PC-9 (cell line): ENCODE data around the gene LYZL2. TPM values are rescaled to one million over a fixed set of nuclear protein-coding genes. Genes with fewer than 3 reads are reported as not detected.

Experiments
- BruUV-seq: library from RNA; stranded (reverse); fragments of 400-500 nt; replicated peaks from 2 replicates; lab custom pipeline; 2021; lab: Mats Ljungman, UMichigan
- CTCF ChIA-PET: fragments of 300-600 bp; sonication (Branson Sonifier 250); formaldehyde crosslinking; loops from one replicate; lab custom pipeline; 2022; ENCODE audit warnings: antibody characterized with exemption; lab: Charles Lee
- POLR2A ChIA-PET: fragments of 300-600 bp; sonication (Branson Sonifier 250); formaldehyde crosslinking; loops from one replicate; lab custom pipeline; 2022; ENCODE audit warnings: antibody characterized with exemption; ENCODE audit not compliant: unreplicated experiment; lab: Charles Lee
- DNase-seq, 2 experiments: peaks; one replicate each; pipeline versions ENCODE4 v3.0.0 to v3.0.0-alpha.2; 2015 to 2022; ENCODE audit warnings: mixed read lengths in 1 of 2
- H2AFZ ChIP-seq: fragments of 200-600 bp; sonication (generic); 2 replicates; pipeline ENCODE4 v1.8.1; 2017; ENCODE audit warnings: antibody characterized with exemption
- H3F3A ChIP-seq: fragments of 200-600 bp; sonication (generic); 2 replicates; pipeline ENCODE4 v1.8.1; 2017; ENCODE audit warnings: antibody characterized with exemption, mild to moderate bottlenecking, low read depth; ENCODE audit not compliant: insufficient read depth
- H3K27ac ChIP-seq: fragments of 200-600 bp; sonication (generic); 2 replicates; pipeline ENCODE4 v1.6.1; 2016; ENCODE audit warnings: mixed run types
- H3K27me3 ChIP-seq: fragments of 200-600 bp; sonication (generic); 2 replicates; pipeline ENCODE4 v1.6.1; 2016; ENCODE audit warnings: low read depth, mixed run types; ENCODE audit not compliant: insufficient read depth
- H3K36me3 ChIP-seq: fragments of 200-600 bp; sonication (generic); 2 replicates; pipeline ENCODE4 v1.6.1; 2016; ENCODE audit warnings: low read depth, mixed run types
- H3K4me1 ChIP-seq: fragments of 200-600 bp; sonication (generic); replicated peaks from 2 replicates; pipeline ENCODE4 v1.6.1; 2016; ENCODE audit warnings: mixed run types; ENCODE audit not compliant: insufficient read depth
- H3K4me2 ChIP-seq: fragments of 200-600 bp; sonication (generic); 2 replicates; pipeline ENCODE4 v1.6.1; 2017; ENCODE audit warnings: mixed run types
- H3K4me3 ChIP-seq: fragments of 200-600 bp; sonication (generic); 2 replicates; pipeline ENCODE4 v1.6.1; 2016; ENCODE audit warnings: mixed run types
- H3K79me2 ChIP-seq: fragments of 200-600 bp; sonication (generic); 2 replicates; pipeline ENCODE4 v1.6.1; 2017; ENCODE audit warnings: low read depth, mixed run types
- H3K9me2 ChIP-seq: fragments of 200-600 bp; sonication (generic); 2 replicates; pipeline ENCODE4 v1.8.1; 2017; ENCODE audit warnings: mild to moderate bottlenecking; ENCODE audit not compliant: insufficient read depth
- H3K9me3 ChIP-seq: fragments of 200-600 bp; sonication (generic); 2 replicates; pipeline ENCODE4 v1.8.1; 2016; ENCODE audit warnings: low read depth; ENCODE audit not compliant: insufficient read depth
- H4K20me1 ChIP-seq: fragments of 200-600 bp; sonication (generic); 2 replicates; pipeline ENCODE4 v1.8.1; 2017; ENCODE audit not compliant: insufficient read depth
- EZH2 ChIP-seq: fragments of 200-600 bp; sonication (generic); IDR thresholded peaks from 2 replicates; pipeline ENCODE4 v1.8.0; 2017; ENCODE audit warnings: antibody characterized with exemption, low read depth
- intact Hi-C: fragments of 100-400 bp; cut with micrococcal nuclease; formaldehyde crosslinking; loops from one replicate; pipeline ENCODE4 v1.10.0; 2022; ENCODE audit not compliant: unreplicated experiment
- total RNA-seq: library from RNA; stranded (reverse); gene quantifications from 2 replicates; pipeline ENCODE4 v1.2.3, GENCODE V29; 2021
- TF ChIP-seq, protein P1 (sequence below): fragments of 200-600 bp; sonication (generic); conservative IDR thresholded peaks from 2 replicates; pipeline ENCODE4 v1.6.1; 2017; ENCODE audit warnings: mixed run types, antibody characterized with exemption, mild to moderate bottlenecking, moderate library complexity

The LYZL2 gene
- total RNA-seq, 1 experiment from 2014 or later, result not detected

DNA sequence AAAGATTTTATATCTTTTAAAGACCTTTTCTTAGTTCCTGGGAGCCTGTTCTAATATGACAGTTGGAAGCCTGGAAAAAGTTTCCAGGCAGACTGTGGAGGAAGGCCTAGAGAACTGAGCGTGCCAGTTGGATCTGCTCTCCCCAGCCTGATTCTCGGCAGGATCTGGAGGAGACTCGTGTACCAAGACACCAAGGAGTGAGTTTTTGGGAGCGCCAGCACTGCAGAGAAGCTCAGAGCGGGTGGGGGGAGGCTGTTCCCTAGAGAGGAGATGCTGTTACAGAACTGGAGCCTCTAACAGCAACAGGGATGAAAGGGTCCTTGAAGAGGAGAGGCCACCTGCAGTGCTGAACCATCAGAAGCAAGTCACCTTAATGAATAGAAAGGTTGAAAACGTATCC lies 52.9 kb downstream of the LYZL2 start:
- H3K27ac ChIP-seq, result no peak overlapping the region
- TF ChIP-seq, protein P1, sequence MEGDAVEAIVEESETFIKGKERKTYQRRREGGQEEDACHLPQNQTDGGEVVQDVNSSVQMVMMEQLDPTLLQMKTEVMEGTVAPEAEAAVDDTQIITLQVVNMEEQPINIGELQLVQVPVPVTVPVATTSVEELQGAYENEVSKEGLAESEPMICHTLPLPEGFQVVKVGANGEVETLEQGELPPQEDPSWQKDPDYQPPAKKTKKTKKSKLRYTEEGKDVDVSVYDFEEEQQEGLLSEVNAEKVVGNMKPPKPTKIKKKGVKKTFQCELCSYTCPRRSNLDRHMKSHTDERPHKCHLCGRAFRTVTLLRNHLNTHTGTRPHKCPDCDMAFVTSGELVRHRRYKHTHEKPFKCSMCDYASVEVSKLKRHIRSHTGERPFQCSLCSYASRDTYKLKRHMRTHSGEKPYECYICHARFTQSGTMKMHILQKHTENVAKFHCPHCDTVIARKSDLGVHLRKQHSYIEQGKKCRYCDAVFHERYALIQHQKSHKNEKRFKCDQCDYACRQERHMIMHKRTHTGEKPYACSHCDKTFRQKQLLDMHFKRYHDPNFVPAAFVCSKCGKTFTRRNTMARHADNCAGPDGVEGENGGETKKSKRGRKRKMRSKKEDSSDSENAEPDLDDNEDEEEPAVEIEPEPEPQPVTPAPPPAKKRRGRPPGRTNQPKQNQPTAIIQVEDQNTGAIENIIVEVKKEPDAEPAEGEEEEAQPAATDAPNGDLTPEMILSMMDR, result no peak
- no peak for TF ChIP-seq EZH2
- CTCF ChIA-PET, result no interaction called here
- H3K4me3 ChIP-seq, result no peak overlapping the region
- POLR2A ChIA-PET, result no interaction called here
- H2AFZ ChIP-seq, result no peak overlapping the region
- no peaks in the 10 kb centered on the region for H3K9me2 ChIP-seq
- intact Hi-C loops, result no loop called here
- H3K9me3 ChIP-seq, result no peaks in the 10 kb centered on the region
- no peak for DNase-seq
- BruUV-seq, result no TSS peak
- H3K4me1 ChIP-seq, result no peaks in the 10 kb centered on the region; the same call in 1 of the 2 replicates
- no peaks in the 10 kb centered on the region for H3K27me3 ChIP-seq
- H3K36me3 ChIP-seq, result no peaks in the 10 kb centered on the region
- no peak overlapping the region for H3K4me2 ChIP-seq
- H3K79me2 ChIP-seq, result no peaks in the 10 kb centered on the region
- no peaks in the 10 kb centered on the region for H3F3A ChIP-seq
- no peaks in the 10 kb centered on the region for H4K20me1 ChIP-seq

DNA sequence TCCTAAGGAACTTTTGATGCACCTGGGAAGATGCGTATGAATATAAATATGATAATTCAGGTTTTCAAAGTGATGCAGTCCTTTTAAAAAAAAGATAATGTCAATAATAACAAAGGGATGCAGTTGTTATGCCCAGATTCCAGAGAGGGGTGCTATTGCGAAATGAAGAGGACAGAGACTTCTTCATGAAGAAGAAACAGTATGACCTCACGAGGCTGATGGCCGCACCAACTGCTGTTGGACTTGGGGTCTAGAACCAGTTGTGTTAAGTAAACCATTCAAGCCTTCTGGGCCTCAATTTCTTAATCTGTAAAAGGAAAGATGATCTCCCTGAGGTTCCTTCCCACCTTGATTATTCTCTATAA lies 55.1 kb downstream of the LYZL2 start:
- intact Hi-C loops, result no loop called here
- H3K27me3 ChIP-seq, result no peaks in the 10 kb centered on the region
- no peaks in the 10 kb centered on the region for H3F3A ChIP-seq
- H3K36me3 ChIP-seq, result no peaks in the 10 kb centered on the region
- no peaks in the 10 kb centered on the region for H4K20me1 ChIP-seq
- H3K4me1 ChIP-seq, result no peaks in the 10 kb centered on the region; the same call in 1 of the 2 replicates
- H3K9me2 ChIP-seq, result no peaks in the 10 kb centered on the region
- BruUV-seq, result no TSS peak
- no peaks in the 10 kb centered on the region for H3K9me3 ChIP-seq
- H3K27ac ChIP-seq, result no peak overlapping the region
- no peak overlapping the region for H3K4me2 ChIP-seq
- H2AFZ ChIP-seq, result no peak overlapping the region
- DNase-seq, result no peak
- H3K79me2 ChIP-seq, result no peaks in the 10 kb centered on the region
- ChIA-PET POLR2A (no interaction called here), CTCF (no interaction called here)
- TF ChIP-seq, protein P1, result no peak
- no peak for TF ChIP-seq EZH2
- no peak overlapping the region for H3K4me3 ChIP-seq

DNA sequence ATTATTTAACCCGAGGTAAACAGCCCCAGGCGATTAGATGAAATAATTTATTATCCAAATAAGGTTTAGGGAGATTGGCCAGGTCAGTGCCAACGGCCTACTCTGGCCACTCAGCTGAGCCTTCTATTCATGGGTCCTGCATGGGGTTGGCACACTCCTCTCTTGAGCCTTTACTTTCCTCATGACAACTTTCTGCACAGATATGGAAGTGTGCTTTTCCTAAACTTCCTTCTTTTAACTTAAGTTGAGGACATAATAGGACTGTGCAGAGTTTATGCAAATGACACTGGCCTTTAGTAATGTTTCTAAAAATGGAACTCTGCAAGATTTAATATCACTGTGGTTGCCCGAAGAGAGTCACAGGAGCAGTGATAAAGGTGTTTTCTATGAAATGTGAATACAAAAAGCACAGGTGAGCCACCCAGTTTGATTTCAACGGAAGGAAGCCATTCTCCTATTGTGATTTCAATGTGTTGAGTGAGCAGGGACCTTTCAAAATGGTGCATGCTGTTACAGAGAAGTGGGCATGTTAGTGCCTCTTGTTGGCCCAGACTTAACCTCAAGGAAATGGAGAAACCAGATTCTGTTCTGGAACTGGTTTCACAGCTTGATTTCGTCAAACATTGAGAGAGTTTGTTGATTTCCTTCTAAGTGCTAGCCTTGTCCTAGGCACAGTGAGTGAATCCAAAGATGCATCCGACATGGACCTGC lies 55.7 kb downstream of the LYZL2 start:
- intact Hi-C loops, result no loop called here
- Histone ChIP-seq H2AFZ (no peak overlapping the region), H3K4me3 (no peak overlapping the region), H3K9me2 (no peaks in the 10 kb centered on the region), H3K27me3 (no peaks in the 10 kb centered on the region), H3K4me2 (no peak overlapping the region), H3K36me3 (no peaks in the 10 kb centered on the region), H3K27ac (no peak overlapping the region), H4K20me1 (no peaks in the 10 kb centered on the region), H3K79me2 (no peaks in the 10 kb centered on the region), H3K4me1 (no peaks in the 10 kb centered on the region), H3K9me3 (no peaks in the 10 kb centered on the region), H3F3A (no peaks in the 10 kb centered on the region)
- CTCF ChIA-PET, result no interaction called here
- BruUV-seq, result no TSS peak
- TF ChIP-seq, protein P1, result no peak
- no peak for TF ChIP-seq EZH2
- POLR2A ChIA-PET, result no interaction called here
- DNase-seq, result no peak
